K562 (cell line): ENCODE data around the gene RHBDL3. TPM values are rescaled to one million over a fixed set of nuclear protein-coding genes. Genes with fewer than 3 reads are reported as not detected.
"Not testable (repeated sequence)": the region's sequence is repeated elsewhere in the genome, so short reads cannot be mapped to it uniquely, and the experiment has no call there.

Experiments
- ATAC-seq: fragments of 200-7000 bp; cut with Tn5 transposase; 3 replicates; pipeline ENCODE4 v1.9.1; 2020; ENCODE audit warnings: moderate library complexity
- BruUV-seq: library from RNA; stranded (reverse); fragments of 400-500 nt; replicated peaks from 2 replicates; lab custom pipeline; 2021; lab: Mats Ljungman, UMichigan
- CTCF ChIA-PET: fragments of 300-600 bp; formaldehyde crosslinking; extraction: SDS; loops from one replicate; lab custom pipeline; 2021; ENCODE audit warnings: low intra/inter-chr PET ratio; lab: Yijun Ruan, JAX
- POLR2A ChIA-PET: fragments of 300-600, 350-650 bp; sonication (Branson Sonifier 250); formaldehyde crosslinking; extraction: SDS; loops from one replicate; lab custom pipeline; 2021; ENCODE audit warnings: antibody characterized with exemption, inconsistent platforms; lab: Yijun Ruan, JAX
- DNase-seq, 4 experiments: peaks; one replicate each; pipeline versions ENCODE4 v3.0.0 to v3.0.0-alpha.2; 2011 to 2018; ENCODE audit warnings: low spot score in 3 of 4, mixed read lengths in 3 of 4; ENCODE audit errors: extremely low read depth in 1 of 4
- FAIRE-seq: peaks from 2 replicates; lab custom pipeline; 2011; peaks lifted over from hg19 to GRCh38; lab: Jason Lieb, UNC
- H2AFZ ChIP-seq: 2 replicates; pipeline ENCODE4 v1.6.0; 2011; ENCODE audit warnings: low read depth, low read length, control low read depth, inconsistent platforms
- H3K27ac ChIP-seq: fragments of 200-600 bp; 3 replicates; pipeline ENCODE4 v1.8.0; 2011; ENCODE audit warnings: low read depth, mild to moderate bottlenecking, control low read depth, inconsistent platforms, low read length, moderate library complexity, mixed read lengths; ENCODE audit errors: extremely low read depth
- H3K27me3 ChIP-seq, 2 experiments: fragments of 300-600 bp in 1 of 2; 2 replicates in 1 of 2; 3 replicates in 1 of 2; pipeline versions ENCODE4 v1.6.0 to v1.8.0; 2011; ENCODE audit warnings: inconsistent platforms in 2 of 2, low read length in 2 of 2, mild to moderate bottlenecking in 1 of 2, mixed read lengths in 1 of 2, moderate library complexity in 1 of 2; ENCODE audit not compliant: control insufficient read depth in 2 of 2, insufficient read depth in 2 of 2
- H3K36me3 ChIP-seq: fragments of 300-600 bp; 3 replicates; pipeline ENCODE4 v1.8.0; 2011; ENCODE audit warnings: mild to moderate bottlenecking, low read length, inconsistent platforms; ENCODE audit not compliant: control insufficient read depth, insufficient read depth
- H3K4me1 ChIP-seq, 2 experiments: fragments of 200-600 bp in 1 of 2; replicated peaks in 1 of 2; 2 replicates in 1 of 2; 3 replicates in 1 of 2; pipeline versions ENCODE4 v1.5.1 to v1.8.0; 2011; ENCODE audit warnings: inconsistent platforms in 2 of 2, low read length in 2 of 2, mild to moderate bottlenecking in 1 of 2, mixed read lengths in 1 of 2, moderate library complexity in 1 of 2; ENCODE audit not compliant: control insufficient read depth in 2 of 2, insufficient read depth in 2 of 2
- H3K4me2 ChIP-seq: 2 replicates; pipeline ENCODE4 v1.6.1; 2011; ENCODE audit warnings: low read length, control low read depth, inconsistent platforms, mixed read lengths; ENCODE audit not compliant: insufficient read depth
- H3K4me3 ChIP-seq: fragments of 200-600 bp; sonication (generic), shearing (Covaris generic); 2 replicates; pipeline ENCODE4 v1.5.1; 2016; ENCODE audit warnings: control low read depth, inconsistent platforms
- H3K79me2 ChIP-seq: fragments of 200-600 bp; 3 replicates; pipeline ENCODE4 v1.8.0; 2011; ENCODE audit warnings: low read length, inconsistent platforms; ENCODE audit not compliant: control insufficient read depth, insufficient read depth
- H3K9ac ChIP-seq, 2 experiments: 2 replicates each; pipeline versions ENCODE4 v1.6.0 to v1.6.1; 2011; ENCODE audit warnings: low read depth in 2 of 2, low read length in 2 of 2, control low read depth in 1 of 2, inconsistent platforms in 1 of 2, mild to moderate bottlenecking in 1 of 2, mixed read lengths in 1 of 2; ENCODE audit not compliant: insufficient read depth in 1 of 2
- H3K9me1 ChIP-seq: one replicate; pipeline ENCODE4 v1.6.0; 2011; ENCODE audit warnings: inconsistent platforms, mild to moderate bottlenecking, low read length, moderate library complexity; ENCODE audit not compliant: control insufficient read depth, insufficient read depth
- H3K9me3 ChIP-seq: replicated peaks from 2 replicates; pipeline ENCODE4 v1.5.1; 2011; ENCODE audit warnings: low read depth, low read length, inconsistent platforms; ENCODE audit not compliant: control insufficient read depth, insufficient read depth
- H4K20me1 ChIP-seq: replicated peaks from 2 replicates; pipeline ENCODE4 v1.6.1; 2011; ENCODE audit warnings: low read length, inconsistent platforms, mixed read lengths; ENCODE audit not compliant: control insufficient read depth, insufficient read depth
- NR4A1 ChIP-seq, 2 experiments: fragments of 250-450 bp in 1 of 2; fragments of 450-650 bp in 1 of 2; sonication (Bioruptor Pico) in 1 of 2; IDR thresholded peaks; 2 replicates each; pipeline versions ENCODE4 v1.4.0 to v1.6.1; 2016 to 2020; ENCODE audit warnings: mild to moderate bottlenecking in 2 of 2, missing compliant biosample characterization in 1 of 2, missing genetic modification characterization in 1 of 2, moderate library complexity in 1 of 2
- SAP30 ChIP-seq: fragments of 200-600 bp; sonication (generic); IDR thresholded peaks from 2 replicates; pipeline ENCODE4 v1.6.1; 2012; ENCODE audit warnings: borderline replicate concordance, low read depth, mild to moderate bottlenecking, moderate library complexity, low read length, control low read depth, inconsistent platforms; ENCODE audit not compliant: insufficient read depth, poor library complexity, severe bottlenecking
- WGBS: fragments of 100-300 bp; shearing (Covaris generic); methylation state at CpG from one replicate; pipeline ENCODE4 v1.1.6; 2016; ENCODE audit warnings: low coverage, mixed read lengths; ENCODE audit not compliant: insufficient coverage; ENCODE audit errors: missing lambda C conversion rate; 5-methylcytosine and 5-hydroxymethylcytosine counted together
- in situ Hi-C: fragments of 300-500 bp; cut with MboI; formaldehyde crosslinking; loops from 4 replicates; pipeline ENCODE4 v1.15.0; 2018; ENCODE audit warnings: inconsistent platforms, mixed read lengths
- intact Hi-C: fragments of 100-400 bp; cut with micrococcal nuclease; formaldehyde crosslinking; loops from 2 replicates; pipeline ENCODE4 v1.14.2; 2022
- polyA plus RNA-seq, 8 experiments: library from polyadenylated mRNA; depleted of rRNA in 4 of 8; stranded (reverse) in 5 of 8; unstranded in 3 of 8; fragments of >200 nt; fragmentation: Nextera tagmentation in 2 of 8; fragmentation: Illumina TruSeq in 1 of 8; extraction: Ambion mirVana in 2 of 8; extraction: Trizol in 1 of 8; gene quantifications; 2 replicates each; pipeline versions ENCODE4 v1.2.1 to v1.2.3, GENCODE V29; 2011 to 2014; ENCODE audit warnings: inconsistent platforms in 1 of 8, missing spikeins in 1 of 8
- total RNA-seq, 7 experiments: library from RNA; depleted of rRNA in 6 of 7; stranded (reverse); fragments of >200 nt in 6 of 7; fragmentation: Illumina TruSeq in 2 of 7; extraction: Trizol in 2 of 7; gene quantifications; 2 replicates each; pipeline versions ENCODE4 v1.2.1 to v1.2.3, GENCODE V29; 2011 to 2021; ENCODE audit warnings: low replicate concordance in 1 of 7
- TF ChIP-seq, protein P1 (sequence below): sonication (generic); formaldehyde crosslinking; IDR thresholded peaks from 2 replicates; pipeline ENCODE4 v1.8.0; 2022; ENCODE audit warnings: mild to moderate bottlenecking, missing genetic modification reagents

RHBDL3 gene
- total and polyA plus RNA-seq, 9 of the 15 experiments (the other 6 are each of a cell fraction or from before 2014, with no cell fraction given): 0.06 to 0.31 (median 0.09) TPM; not detected in 4

DNA sequence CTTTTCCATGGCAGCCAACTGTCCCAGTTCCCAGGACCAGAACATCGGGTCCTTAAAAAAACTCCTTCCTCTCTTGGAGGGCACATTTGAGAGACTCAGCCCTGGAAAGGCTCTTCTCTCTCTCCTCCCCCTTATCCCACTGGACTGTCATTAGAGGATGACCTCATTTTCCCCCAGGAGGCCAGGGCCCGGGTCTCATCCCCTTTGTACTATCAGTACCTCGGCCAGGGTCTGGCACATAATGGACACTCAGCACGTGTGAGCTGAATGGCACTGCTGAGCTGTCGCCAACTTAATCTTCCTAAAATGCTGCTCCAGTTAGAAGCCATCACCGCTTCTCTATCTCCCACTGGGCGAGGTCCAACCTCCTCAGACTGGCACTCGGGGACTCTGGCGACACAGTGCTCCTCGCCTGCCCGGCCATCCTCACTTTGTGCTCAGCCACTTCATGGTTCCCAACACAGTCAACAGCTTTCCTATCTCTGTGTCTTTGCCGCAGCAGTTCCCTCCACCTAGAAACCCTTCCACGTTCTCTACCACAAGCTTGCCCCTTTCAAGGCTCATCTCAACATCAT lies 3.6 kb upstream of the RHBDL3 start (continued):
- TF ChIP-seq NR4A1 (CRISPR knock-in tag; IDR thresholded peaks at IDR 0.05) (no peak), NR4A1 (tag; IDR thresholded peaks at IDR 0.05) (no peak), SAP30 (no peak)
- TF ChIP-seq, protein P1, sequence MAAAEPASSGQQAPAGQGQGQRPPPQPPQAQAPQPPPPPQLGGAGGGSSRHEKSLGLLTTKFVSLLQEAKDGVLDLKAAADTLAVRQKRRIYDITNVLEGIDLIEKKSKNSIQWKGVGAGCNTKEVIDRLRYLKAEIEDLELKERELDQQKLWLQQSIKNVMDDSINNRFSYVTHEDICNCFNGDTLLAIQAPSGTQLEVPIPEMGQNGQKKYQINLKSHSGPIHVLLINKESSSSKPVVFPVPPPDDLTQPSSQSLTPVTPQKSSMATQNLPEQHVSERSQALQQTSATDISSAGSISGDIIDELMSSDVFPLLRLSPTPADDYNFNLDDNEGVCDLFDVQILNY (CRISPR knock-in tag): no peak
- TF ChIP-seq, all 486 proteins: peak for 1

DNA sequence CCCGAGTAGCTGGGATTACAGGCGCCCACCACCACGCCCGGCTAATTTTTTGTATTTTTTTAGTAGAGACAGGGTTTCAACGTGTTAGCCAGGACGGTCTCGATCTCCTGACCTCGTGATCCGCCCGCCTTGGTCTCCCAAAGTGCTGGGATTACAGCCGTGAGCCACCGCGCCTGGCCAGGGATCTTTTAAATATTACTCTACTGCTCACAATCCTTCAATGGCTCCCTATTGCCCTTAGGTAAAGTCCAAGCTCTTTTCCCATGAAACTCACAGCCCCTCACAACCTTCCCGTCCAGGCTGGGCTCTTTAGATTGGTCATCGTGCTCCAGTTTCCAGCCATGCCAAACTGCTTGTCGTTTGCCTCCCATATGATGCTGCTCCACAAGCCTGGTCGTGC lies 2.1 kb upstream of the RHBDL3 start:
- H3K4me3 ChIP-seq, DNase-seq, ATAC-seq, H2AFZ ChIP-seq, H3K27ac ChIP-seq, in situ Hi-C loops, H3K9me1 ChIP-seq, H3K9me3 ChIP-seq, FAIRE-seq, H3K36me3 ChIP-seq, BruUV-seq, H3K9ac ChIP-seq, H3K4me2 ChIP-seq, intact Hi-C loops, CTCF ChIA-PET, H3K79me2 ChIP-seq: not testable (repeated sequence)
- Histone ChIP-seq H3K4me1 (peaks cover 0 to 15% of the 10 kb centered on the region in 2 experiments; a peak in 4 of 5 replicates), H3K27me3 (peaks cover 63 to 79% of the 10 kb centered on the region in 2 experiments), H4K20me1 (peaks cover 26% of the 10 kb centered on the region)
- 15% methylated on average over 16 of the region's 17 CpGs for WGBS
- POLR2A ChIA-PET: interaction anchor here (1.2 kb wide), 1 partner anchor 32 kb away, joined by 4 read pairs; no protein-coding TSS in a partner anchor
